K562 treated with DMSO at 1 percent for 24 hours (cell line): ENCODE data around the gene SAXO2. TPM values are rescaled to one million over a fixed set of nuclear protein-coding genes. Genes with fewer than 3 reads are reported as not detected.

Source experiments
- total RNA-seq: library from RNA; unstranded; fragments of 300-600 nt; gene quantifications from 2 replicates; pipeline ENCODE4 v1.2.3, GENCODE V29; 2022; ENCODE audit warnings: low read depth; ENCODE audit not compliant: insufficient read depth

SAXO2 gene, protein sequence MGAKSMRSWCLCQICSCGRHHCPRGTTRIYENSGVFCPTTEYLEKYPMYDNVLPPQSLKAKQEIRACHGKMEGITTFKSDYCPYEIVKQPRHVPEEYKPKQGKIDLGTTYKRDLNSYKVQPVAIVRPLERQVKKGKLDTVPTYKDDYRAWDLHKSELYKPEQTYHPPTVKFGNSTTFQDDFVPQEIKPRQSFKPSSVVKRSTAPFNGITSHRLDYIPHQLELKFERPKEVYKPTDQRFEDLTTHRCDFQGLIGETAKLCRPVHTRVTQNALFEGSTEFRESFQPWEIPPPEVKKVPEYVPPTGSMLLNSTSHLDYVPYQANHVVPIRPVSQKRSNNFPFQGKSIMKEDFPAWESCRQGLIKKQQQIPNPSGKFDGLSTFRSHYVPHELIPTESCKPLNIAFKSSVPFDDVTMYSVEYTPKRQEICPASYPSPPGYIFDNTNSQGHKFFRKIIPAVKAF
- 6.5 and 16.9 TPM in 2 replicates for total RNA-seq

DNA sequence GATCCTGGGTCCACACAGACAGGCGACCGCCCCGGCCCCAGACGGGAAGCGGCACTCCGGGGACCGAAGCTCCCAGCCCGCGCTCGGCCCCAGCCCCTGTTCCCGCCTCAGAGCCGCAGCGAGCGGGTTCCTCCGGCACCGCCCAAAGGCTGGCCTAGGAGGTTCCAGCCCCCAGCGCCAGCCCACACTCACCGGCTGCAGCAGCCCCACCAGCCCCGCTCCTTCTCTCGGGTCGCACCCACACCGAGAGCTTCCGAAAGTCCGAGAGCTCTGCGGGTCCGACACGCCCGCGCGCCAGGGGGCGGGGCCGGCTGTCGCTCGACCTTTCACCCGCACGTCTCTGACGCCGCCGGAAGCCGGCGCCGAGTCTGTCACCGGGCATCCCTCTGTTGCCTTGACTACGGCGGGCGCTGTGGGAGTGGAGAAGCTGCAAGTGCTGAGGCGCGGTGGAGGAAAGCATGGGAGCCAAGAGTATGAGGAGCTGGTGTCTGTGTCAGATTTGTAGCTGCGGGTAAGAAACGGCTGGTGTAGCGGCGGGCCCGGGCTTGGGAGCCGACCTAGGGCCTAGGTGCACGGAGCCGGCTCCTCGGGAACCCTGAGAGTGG, at the start of gene SAXO2, which contains the start of gene EFL1:
Gene SAXO2 (plus strand): TSS at position 397 of the 605 bp plus-strand sequence. CDS start 62 bp downstream, at position 459.
Gene EFL1 (minus strand): TSS at position 313 of the 605 bp plus-strand sequence. CDS start 956 bp downstream, outside the sequence.

Other genes with a start within 250 kb of the SAXO2 start
- 29.2 and 29.4 TPM in 2 replicates for gene MEX3B, start 216.8 kb upstream of the SAXO2 start, total RNA-seq
- 10.1 and 13.7 TPM in 2 replicates for gene EFL1, start 84 bp upstream of the SAXO2 start, total RNA-seq
- gene GOLGA6L10, start 86.7 kb downstream of the SAXO2 start, total RNA-seq: 0.66 and 0.98 TPM in 2 replicates
- gene GOLGA6L9, start 167.0 kb downstream of the SAXO2 start, total RNA-seq: 3.7 and 5.7 TPM in 2 replicates